Measurements from ENCODE around the gene CEND1.

CEND1 gene

GRCh38 chr11:797296-798092, 7.6 kb upstream of the CEND1 start:
- H3K4me3 ChIP-seq (ENCODE audit: low read length) = peak overlapping the region; percentile 88
- peaks cover 28% of the 10 kb centered on the region for H3K36me3 ChIP-seq (ENCODE audit: insufficient read depth, low read length)
- no peaks in the 10 kb centered on the region for H3K27me3 ChIP-seq (ENCODE audit: control insufficient read depth, insufficient read depth, low read length)
- peak overlapping the region; percentile 90 for H3K4me2 ChIP-seq (ENCODE audit: low read length)
- H3K4me1 ChIP-seq (ENCODE audit: control insufficient read depth, insufficient read depth, low read length) = peaks cover 35% of the 10 kb centered on the region
- no peaks in the 10 kb centered on the region for H3K9me3 ChIP-seq (replicated peaks; ENCODE audit: low read length)
- peak overlapping the region; percentile 84 for H3K9ac ChIP-seq (ENCODE audit: low read depth, low read length)

DNA sequence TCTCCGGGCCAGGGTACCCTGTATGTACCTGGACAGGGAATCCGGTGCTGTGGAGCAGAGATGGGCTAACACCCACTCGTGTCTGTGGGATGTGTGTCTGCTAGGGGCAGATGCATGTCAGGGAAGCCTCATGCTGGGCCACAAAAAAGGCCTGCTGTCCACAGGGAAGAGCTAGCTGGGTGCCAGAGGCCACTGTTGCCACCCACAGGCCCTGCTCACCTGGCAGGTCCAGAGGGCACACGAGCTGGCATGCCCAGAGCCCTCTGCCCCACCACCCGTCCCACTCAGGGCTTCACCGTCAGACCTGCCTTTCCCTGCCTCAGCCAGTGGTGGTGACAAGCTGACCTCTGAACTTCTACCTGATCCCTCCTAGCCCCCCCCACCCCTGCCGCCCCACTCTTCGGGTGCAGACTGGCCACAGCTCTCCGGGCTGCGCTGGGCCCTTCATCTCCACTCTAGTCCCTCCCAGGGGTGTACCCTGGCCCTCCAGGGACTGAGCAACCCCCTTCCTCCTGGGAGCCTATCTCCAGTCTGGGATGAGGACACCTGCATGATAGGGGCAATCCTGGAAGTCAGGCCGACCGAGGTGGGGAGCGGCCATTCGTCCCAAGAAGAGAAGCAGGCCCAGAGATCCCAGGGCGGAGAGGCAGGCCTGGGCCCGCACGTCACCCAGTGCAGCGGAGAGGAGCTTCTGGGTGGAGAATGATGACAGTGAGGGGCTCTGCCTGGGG, 6.8 kb upstream of the CEND1 start:
- H3K4me2 ChIP-seq (ENCODE audit: low read length) = peak overlapping the region; percentile 90
- H3K36me3 ChIP-seq (ENCODE audit: insufficient read depth, low read length) = peaks cover 21% of the 10 kb centered on the region
- peak overlapping the region; percentile 88 for H3K4me3 ChIP-seq (ENCODE audit: low read length)
- H3K9ac ChIP-seq (ENCODE audit: low read depth, low read length) = peak overlapping the region; percentile 84
- no peaks in the 10 kb centered on the region for H3K27me3 ChIP-seq (ENCODE audit: control insufficient read depth, insufficient read depth, low read length)
- H3K4me1 ChIP-seq (ENCODE audit: control insufficient read depth, insufficient read depth, low read length) = peaks cover 35% of the 10 kb centered on the region
- H3K9me3 ChIP-seq (replicated peaks; ENCODE audit: low read length) = no peaks in the 10 kb centered on the region

GRCh38 chr11:795634-796564, 6.0 kb upstream of the CEND1 start:
- Histone ChIP-seq H3K9me3 (replicated peaks; ENCODE audit: low read length) (no peaks in the 10 kb centered on the region), H3K4me1 (ENCODE audit: control insufficient read depth, insufficient read depth, low read length) (peaks cover 35% of the 10 kb centered on the region), H3K27me3 (ENCODE audit: control insufficient read depth, insufficient read depth, low read length) (no peaks in the 10 kb centered on the region), H3K9ac (ENCODE audit: low read depth, low read length) (peak overlapping the region; percentile 84), H3K4me3 (ENCODE audit: low read length) (peak overlapping the region; percentile 88), H3K36me3 (ENCODE audit: insufficient read depth, low read length) (peaks cover 13% of the 10 kb centered on the region), H3K4me2 (ENCODE audit: low read length) (peak overlapping the region; percentile 90)

DNA sequence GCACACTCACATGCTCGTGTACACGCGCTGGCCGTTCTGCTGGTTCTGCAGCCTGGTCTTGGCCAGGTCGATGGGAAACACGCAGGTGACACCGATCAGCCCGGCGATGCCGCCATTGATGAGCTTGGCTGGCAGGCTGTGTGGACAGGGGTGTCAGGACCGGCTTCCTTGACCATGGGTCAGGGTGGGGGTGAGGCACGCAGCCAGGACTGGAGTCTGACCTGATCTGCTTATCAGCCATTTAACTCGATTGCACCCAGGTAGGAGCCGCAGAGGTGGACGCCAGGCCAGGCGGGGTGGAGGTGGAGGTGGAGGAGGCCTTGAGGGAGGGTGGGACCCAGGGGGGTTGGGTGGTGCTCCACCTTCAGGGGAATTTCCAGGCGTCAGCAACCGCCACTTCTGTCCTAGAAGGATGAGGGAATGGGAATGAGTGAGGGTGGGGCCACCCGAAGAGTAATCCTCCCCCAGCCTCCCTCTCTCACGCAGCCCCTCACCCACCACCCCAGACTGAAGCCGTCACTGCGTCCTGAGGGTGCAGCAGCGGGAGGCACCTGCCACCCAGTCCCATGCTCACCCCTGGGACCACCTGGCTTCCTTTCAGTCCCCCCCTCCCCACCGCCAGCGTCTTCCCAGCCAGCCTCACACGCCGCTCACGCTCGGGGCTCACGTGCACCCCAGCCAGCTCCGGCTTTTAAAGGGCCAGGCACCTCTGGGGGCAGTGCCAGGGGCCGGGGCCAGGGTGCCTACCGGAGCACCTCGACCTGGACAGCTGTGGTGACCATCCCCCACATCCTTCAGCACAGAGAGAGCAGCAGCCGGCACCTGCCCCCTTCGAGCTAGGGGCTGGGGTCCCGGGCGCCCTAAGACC, 5.1 kb upstream of the CEND1 start:
- H3K4me1 ChIP-seq (ENCODE audit: control insufficient read depth, insufficient read depth, low read length) = peaks cover 35% of the 10 kb centered on the region
- H3K9me3 ChIP-seq (replicated peaks; ENCODE audit: low read length) = no peaks in the 10 kb centered on the region
- H3K4me2 ChIP-seq (ENCODE audit: low read length) = peak overlapping the region; percentile 90
- no peak overlapping the region for H3K9ac ChIP-seq (ENCODE audit: low read depth, low read length)
- peaks cover 13% of the 10 kb centered on the region for H3K36me3 ChIP-seq (ENCODE audit: insufficient read depth, low read length)
- peak overlapping the region; percentile 88 for H3K4me3 ChIP-seq (ENCODE audit: low read length)
- no peaks in the 10 kb centered on the region for H3K27me3 ChIP-seq (ENCODE audit: control insufficient read depth, insufficient read depth, low read length)

DNA sequence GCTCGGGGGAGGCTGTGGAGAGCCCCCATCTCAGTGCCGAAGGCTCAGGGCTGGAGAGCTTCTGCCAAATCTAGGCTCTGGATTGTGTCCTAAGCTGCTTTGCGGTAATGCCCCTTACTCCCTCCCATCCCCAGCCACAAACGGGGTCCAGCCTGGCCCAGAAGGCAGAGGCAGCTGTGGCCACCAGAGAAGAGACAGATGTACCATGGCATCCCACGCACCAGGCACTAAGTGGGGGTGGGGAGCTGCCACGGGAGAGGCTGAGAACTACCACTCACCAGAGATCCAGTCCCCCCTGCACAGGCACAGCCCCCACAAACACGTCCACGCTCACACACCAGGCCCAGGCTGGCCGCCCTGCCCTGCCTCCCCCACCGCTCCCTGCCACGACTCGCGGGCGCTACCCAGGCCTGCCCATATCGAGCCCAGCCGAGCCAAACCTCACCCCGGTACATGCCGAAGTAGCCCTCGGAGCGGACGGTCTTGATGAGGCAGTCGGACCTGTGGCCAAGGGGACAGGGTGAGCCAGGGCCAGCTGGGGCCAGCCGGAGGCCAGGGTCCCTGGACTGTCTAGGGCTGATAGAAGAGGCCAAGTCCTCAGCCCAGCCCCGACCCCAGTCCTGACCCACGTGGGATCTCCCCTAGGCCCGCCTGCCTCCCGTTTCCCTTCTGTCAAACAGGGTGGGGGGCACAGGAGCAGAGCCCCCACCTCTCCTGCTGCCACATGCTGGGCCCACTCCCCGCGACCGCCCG, 4.3 kb upstream of the CEND1 start:
- H3K4me3 ChIP-seq (ENCODE audit: low read length) = no peak overlapping the region
- peaks cover 13% of the 10 kb centered on the region for H3K36me3 ChIP-seq (ENCODE audit: insufficient read depth, low read length)
- no peak overlapping the region for H3K9ac ChIP-seq (ENCODE audit: low read depth, low read length)
- no peaks in the 10 kb centered on the region for H3K9me3 ChIP-seq (replicated peaks; ENCODE audit: low read length)
- no peaks in the 10 kb centered on the region for H3K27me3 ChIP-seq (ENCODE audit: control insufficient read depth, insufficient read depth, low read length)
- peaks cover 41% of the 10 kb centered on the region for H3K4me1 ChIP-seq (ENCODE audit: control insufficient read depth, insufficient read depth, low read length)
- peak overlapping the region; percentile 90 for H3K4me2 ChIP-seq (ENCODE audit: low read length)

- H3K9me3 ChIP-seq (replicated peaks; ENCODE audit: low read length) = no peaks in the 10 kb centered on the region
- H3K4me2 ChIP-seq (ENCODE audit: low read length) = no peak overlapping the region
- H3K4me1 ChIP-seq (ENCODE audit: control insufficient read depth, insufficient read depth, low read length) = peaks cover 42% of the 10 kb centered on the region
- H3K4me3 ChIP-seq (ENCODE audit: low read length) = no peak overlapping the region
- no peaks in the 10 kb centered on the region for H3K27me3 ChIP-seq (ENCODE audit: control insufficient read depth, insufficient read depth, low read length)
- no peak overlapping the region for H3K9ac ChIP-seq (ENCODE audit: low read depth, low read length)
- H3K36me3 ChIP-seq (ENCODE audit: insufficient read depth, low read length) = peaks cover 13% of the 10 kb centered on the region
Measured at GRCh38 chr11:793556-793955, 3.7 kb upstream of the CEND1 start.

- H3K36me3 ChIP-seq (ENCODE audit: insufficient read depth, low read length) = peaks cover 13% of the 10 kb centered on the region
- H3K4me2 ChIP-seq (ENCODE audit: low read length) = no peak overlapping the region
- peaks cover 38% of the 10 kb centered on the region for H3K4me1 ChIP-seq (ENCODE audit: control insufficient read depth, insufficient read depth, low read length)
- no peak overlapping the region for H3K9ac ChIP-seq (ENCODE audit: low read depth, low read length)
- H3K4me3 ChIP-seq (ENCODE audit: low read length) = no peak overlapping the region
- H3K27me3 ChIP-seq (ENCODE audit: control insufficient read depth, insufficient read depth, low read length) = no peaks in the 10 kb centered on the region
- no peaks in the 10 kb centered on the region for H3K9me3 ChIP-seq (replicated peaks; ENCODE audit: low read length)
Measured at GRCh38 chr11:792873-793272, 3.0 kb upstream of the CEND1 start.

GRCh38 chr11:792535-792821, 2.6 kb upstream of the CEND1 start:
- H3K4me1 ChIP-seq (ENCODE audit: control insufficient read depth, insufficient read depth, low read length) = peaks cover 38% of the 10 kb centered on the region
- H3K9ac ChIP-seq (ENCODE audit: low read depth, low read length) = no peak overlapping the region
- peaks cover 13% of the 10 kb centered on the region for H3K36me3 ChIP-seq (ENCODE audit: insufficient read depth, low read length)
- no peak overlapping the region for H3K4me3 ChIP-seq (ENCODE audit: low read length)
- H3K9me3 ChIP-seq (replicated peaks; ENCODE audit: low read length) = no peaks in the 10 kb centered on the region
- no peak overlapping the region for H3K4me2 ChIP-seq (ENCODE audit: low read length)
- H3K27me3 ChIP-seq (ENCODE audit: control insufficient read depth, insufficient read depth, low read length) = no peaks in the 10 kb centered on the region

DNA sequence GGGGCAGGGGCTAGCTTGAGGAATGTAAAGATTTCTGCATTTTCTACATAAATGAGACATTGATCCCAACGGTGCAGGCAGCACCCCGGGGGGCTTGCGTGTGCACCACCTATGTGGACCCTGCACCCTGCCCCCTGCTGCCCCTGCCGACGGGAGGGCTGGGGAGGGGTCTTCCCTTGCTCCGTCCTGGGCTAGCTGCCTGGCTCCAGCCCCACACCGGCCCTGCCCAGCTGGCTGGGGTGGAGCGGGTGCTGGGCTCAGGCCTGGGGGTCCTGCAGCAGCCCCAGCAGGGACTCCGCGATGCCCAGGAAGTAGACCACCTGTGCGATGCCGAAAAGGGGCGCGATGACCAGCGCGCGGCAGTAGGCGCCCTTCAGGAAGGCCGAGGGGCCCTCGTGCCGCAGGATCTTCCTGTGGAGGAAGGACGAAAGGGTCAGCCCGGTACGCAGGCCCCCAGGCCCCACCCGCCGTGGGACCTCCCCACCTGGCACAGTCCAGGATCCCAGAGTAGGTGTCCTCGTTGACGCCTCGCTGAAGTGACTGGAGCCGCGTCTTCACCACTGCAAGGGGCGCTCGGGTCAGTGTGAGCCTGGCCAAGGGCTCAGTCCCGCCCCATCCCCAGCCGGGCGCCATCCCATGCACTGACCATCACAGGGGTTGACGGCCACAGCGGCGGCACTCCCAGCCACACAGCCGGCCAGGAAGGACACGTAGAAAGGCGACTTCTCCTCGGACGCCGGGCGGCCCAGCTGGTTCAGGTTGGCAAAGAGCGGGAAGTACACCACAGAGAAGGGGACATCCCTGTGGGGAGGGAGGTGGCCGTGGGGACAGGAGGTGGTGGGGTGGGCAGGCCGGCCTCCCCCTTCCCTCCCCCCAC, 2.0 kb upstream of the CEND1 start:
- Histone ChIP-seq H3K9me3 (replicated peaks; ENCODE audit: low read length) (no peaks in the 10 kb centered on the region), H3K27me3 (ENCODE audit: control insufficient read depth, insufficient read depth, low read length) (no peaks in the 10 kb centered on the region), H3K9ac (ENCODE audit: low read depth, low read length) (no peak overlapping the region), H3K36me3 (ENCODE audit: insufficient read depth, low read length) (peaks cover 13% of the 10 kb centered on the region), H3K4me2 (ENCODE audit: low read length) (no peak overlapping the region), H3K4me3 (ENCODE audit: low read length) (no peak overlapping the region), H3K4me1 (ENCODE audit: control insufficient read depth, insufficient read depth, low read length) (peaks cover 36% of the 10 kb centered on the region)
